ENCODE data around the gene RALGAPA1. TPM values are rescaled to one million over a fixed set of nuclear protein-coding genes. Genes with fewer than 3 reads are reported as not detected.

The RALGAPA1 gene
- total RNA-seq, 3 donors from 2014 or later (not counting 1 experiment from before 2014, with no cell fraction given) = 66.5 to 101 (median 90.7) TPM

GRCh38 chr14:35730871-35731270 is 78.2 kb downstream of the RALGAPA1 start:
- peaks cover 7% of the 10 kb centered on the region for H3K36me3 Mint-ChIP-seq
- 92% methylated on average over 3 of the region's 4 CpGs for WGBS (ENCODE audit: insufficient coverage)
- Histone ChIP-seq H3K9me3 (ENCODE audit: control insufficient read depth, insufficient read depth, low read length) (no peaks in the 10 kb centered on the region), H3K27ac (ENCODE audit: low read length) (no peak overlapping the region), H3K4me3 (ENCODE audit: low read length) (no peak overlapping the region), H3K27me3 (ENCODE audit: control insufficient read depth, insufficient read depth, low read length) (no peaks in the 10 kb centered on the region), H3K36me3 (ENCODE audit: control insufficient read depth, insufficient read depth, low read length) (peaks cover 14% of the 10 kb centered on the region), H3K4me1 (ENCODE audit: control insufficient read depth, insufficient read depth, low read length) (no peaks in the 10 kb centered on the region)
- intact Hi-C loops (cut with micrococcal nuclease) = no loop called here
- no peaks in the 10 kb centered on the region for H3K9me3 Mint-ChIP-seq
- ATAC-seq = no peak
- no peak for DNase-seq
- TF ChIP-seq CTCF (IDR thresholded peaks at IDR 0.05) = no peak
- no peaks in the 10 kb centered on the region for H3K27me3 Mint-ChIP-seq (ENCODE audit: low read depth in 2 of 2)
- no peak overlapping the region for H3K4me3 Mint-ChIP-seq
- H3K27ac Mint-ChIP-seq = no peak overlapping the region
- H3K4me1 Mint-ChIP-seq = peaks cover 5 to 13% of the 10 kb centered on the region in 2 donors

- Histone ChIP-seq H3K4me1 (ENCODE audit: control insufficient read depth, insufficient read depth, low read length) (no peaks in the 10 kb centered on the region), H3K27me3 (ENCODE audit: control insufficient read depth, insufficient read depth, low read length) (no peaks in the 10 kb centered on the region), H3K4me3 (ENCODE audit: low read length) (no peak overlapping the region), H3K9me3 (ENCODE audit: control insufficient read depth, insufficient read depth, low read length) (no peaks in the 10 kb centered on the region), H3K27ac (ENCODE audit: low read length) (no peak overlapping the region), H3K36me3 (ENCODE audit: control insufficient read depth, insufficient read depth, low read length) (peaks cover 16% of the 10 kb centered on the region)
- Mint-ChIP-seq H3K36me3 (peaks cover 7% of the 10 kb centered on the region), H3K9me3 (no peaks in the 10 kb centered on the region), H3K4me1 (peaks cover 5 to 13% of the 10 kb centered on the region in 2 donors), H3K27me3 (ENCODE audit: low read depth in 2 of 2) (no peaks in the 10 kb centered on the region), H3K4me3 (no peak overlapping the region), H3K27ac (no peak overlapping the region)
- intact Hi-C loops (cut with micrococcal nuclease) = no loop called here
- TF ChIP-seq CTCF (IDR thresholded peaks at IDR 0.05) = no peak
- WGBS (ENCODE audit: insufficient coverage) = 98% methylated on average over 2 of the region's 2 CpGs
- no peak for ATAC-seq
- DNase-seq = no peak
Measured at GRCh38 chr14:35727764-35728163, 81.3 kb downstream of the RALGAPA1 start.

- no peaks in the 10 kb centered on the region for H3K27me3 ChIP-seq (ENCODE audit: control insufficient read depth, insufficient read depth, low read length)
- peaks cover 20% of the 10 kb centered on the region for H3K36me3 ChIP-seq (ENCODE audit: control insufficient read depth, insufficient read depth, low read length)
- no peak for DNase-seq
- no peak for ATAC-seq
- intact Hi-C loops (cut with micrococcal nuclease) = no loop called here
- H3K4me3 Mint-ChIP-seq = no peak overlapping the region
- no peaks in the 10 kb centered on the region for H3K27me3 Mint-ChIP-seq (ENCODE audit: low read depth in 2 of 2)
- peaks cover 3 to 4% of the 10 kb centered on the region in 2 donors for H3K4me1 Mint-ChIP-seq
- WGBS (ENCODE audit: insufficient coverage) = 94% methylated on average over 5 of the region's 5 CpGs
- no peaks in the 10 kb centered on the region for H3K9me3 Mint-ChIP-seq
- no peaks in the 10 kb centered on the region for H3K9me3 ChIP-seq (ENCODE audit: control insufficient read depth, insufficient read depth, low read length)
- peaks cover 7% of the 10 kb centered on the region for H3K36me3 Mint-ChIP-seq
- no peak for TF ChIP-seq CTCF (IDR thresholded peaks at IDR 0.05)
- no peaks in the 10 kb centered on the region for H3K4me1 ChIP-seq (ENCODE audit: control insufficient read depth, insufficient read depth, low read length)
- no peak overlapping the region for H3K27ac Mint-ChIP-seq
- H3K4me3 ChIP-seq (ENCODE audit: low read length) = no peak overlapping the region
- no peak overlapping the region for H3K27ac ChIP-seq (ENCODE audit: low read length)
Measured at GRCh38 chr14:35725930-35726329, 83.2 kb downstream of the RALGAPA1 start.

- Mint-ChIP-seq H3K36me3 (peaks cover 4% of the 10 kb centered on the region), H3K4me3 (no peak overlapping the region), H3K27me3 (ENCODE audit: low read depth in 2 of 2) (no peaks in the 10 kb centered on the region), H3K27ac (no peak overlapping the region), H3K9me3 (no peaks in the 10 kb centered on the region), H3K4me1 (no peaks in the 10 kb centered on the region)
- DNase-seq (no peak), ATAC-seq (no peak)
- no peak for TF ChIP-seq CTCF (IDR thresholded peaks at IDR 0.05)
- H3K27me3 ChIP-seq (ENCODE audit: control insufficient read depth, insufficient read depth, low read length) = no peaks in the 10 kb centered on the region
- peaks cover 29% of the 10 kb centered on the region for H3K36me3 ChIP-seq (ENCODE audit: control insufficient read depth, insufficient read depth, low read length)
- H3K4me1 ChIP-seq (ENCODE audit: control insufficient read depth, insufficient read depth, low read length) = no peaks in the 10 kb centered on the region
- intact Hi-C loops (cut with micrococcal nuclease) = no loop called here
- H3K9me3 ChIP-seq (ENCODE audit: control insufficient read depth, insufficient read depth, low read length) = no peaks in the 10 kb centered on the region
- WGBS (ENCODE audit: insufficient coverage) = no CpG with 5 or more reads among the region's 1 CpG
- H3K4me3 ChIP-seq (ENCODE audit: low read length) = no peak overlapping the region
- H3K27ac ChIP-seq (ENCODE audit: low read length) = no peak overlapping the region
Measured at GRCh38 chr14:35715079-35715478, 94.0 kb downstream of the RALGAPA1 start.

Data from natural killer cell (primary cell).